Stimulated activated CD8-positive, alpha-beta memory T cell treated with anti-CD3 and anti-CD28 coated beads, Interleukin-7, amount 100 ng/mL, for 24 hours (primary cell): Measurements from ENCODE around the gene SPRED2.
"Not testable (repeated sequence)": the region's sequence is repeated elsewhere in the genome, so short reads cannot be mapped to it uniquely, and the experiment has no call there.

Experiments used
- DNase-seq: peaks from one replicate; pipeline ENCODE4 v3.0.0-alpha.2; 2020; ENCODE audit warnings: low read depth

The SPRED2 gene

DNA sequence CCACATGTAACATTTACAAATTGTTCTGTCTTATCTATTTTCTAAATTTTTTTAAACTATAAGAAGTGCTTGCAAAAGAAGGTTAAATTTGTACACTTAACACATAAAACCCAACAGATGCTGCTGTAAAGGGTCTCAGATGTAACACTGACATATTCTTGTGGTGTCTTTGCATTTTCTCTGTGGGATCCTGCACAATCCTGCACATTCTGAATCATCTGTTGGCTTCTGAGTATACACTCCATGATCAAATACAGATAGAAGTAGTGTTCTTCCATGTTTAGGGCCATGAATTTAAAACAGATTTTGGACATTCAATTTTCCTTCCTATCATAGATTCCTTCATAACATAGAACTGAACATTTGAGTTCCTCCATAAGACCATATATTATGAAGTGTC lies 89.0 kb downstream of the SPRED2 start:
- DNase-seq: no peak

DNA sequence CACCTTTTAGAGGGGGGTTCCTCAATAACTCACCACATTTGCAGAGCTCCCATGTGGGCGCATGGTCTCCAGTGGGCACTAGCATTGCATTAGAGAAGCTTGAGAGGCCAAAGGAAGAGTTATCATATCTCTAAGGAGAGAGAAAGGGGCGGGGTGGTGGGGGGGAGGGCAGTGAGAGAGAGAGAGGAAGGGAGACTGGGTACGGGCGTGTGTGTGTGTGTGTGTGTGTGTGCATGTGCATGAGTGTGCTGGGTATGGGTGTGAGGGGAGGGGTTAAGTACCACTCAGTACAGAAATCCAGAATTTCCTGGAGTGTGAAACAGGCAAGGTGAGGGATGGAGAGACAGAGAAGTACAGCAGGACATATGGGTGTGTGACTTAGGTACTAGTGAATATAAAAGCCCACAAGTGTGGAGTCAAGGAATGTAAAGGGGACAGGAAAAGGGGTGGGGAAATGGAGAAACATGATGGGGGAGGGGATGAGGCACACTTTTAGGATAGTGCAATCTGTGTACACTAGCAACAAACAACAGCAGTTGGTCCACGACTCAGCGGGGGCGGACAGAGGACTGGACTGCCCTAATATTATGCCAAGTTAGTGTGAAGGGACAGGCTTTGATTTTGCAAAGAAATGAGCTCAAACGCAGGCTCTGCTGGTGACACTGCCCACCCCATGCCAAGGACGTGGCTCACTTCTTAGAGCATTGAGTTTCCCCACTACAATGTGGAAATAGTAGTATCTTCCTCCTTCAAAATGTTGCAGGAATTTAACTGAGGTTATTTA lies 91.3 kb downstream of the SPRED2 start:
- DNase-seq: no peak

DNA sequence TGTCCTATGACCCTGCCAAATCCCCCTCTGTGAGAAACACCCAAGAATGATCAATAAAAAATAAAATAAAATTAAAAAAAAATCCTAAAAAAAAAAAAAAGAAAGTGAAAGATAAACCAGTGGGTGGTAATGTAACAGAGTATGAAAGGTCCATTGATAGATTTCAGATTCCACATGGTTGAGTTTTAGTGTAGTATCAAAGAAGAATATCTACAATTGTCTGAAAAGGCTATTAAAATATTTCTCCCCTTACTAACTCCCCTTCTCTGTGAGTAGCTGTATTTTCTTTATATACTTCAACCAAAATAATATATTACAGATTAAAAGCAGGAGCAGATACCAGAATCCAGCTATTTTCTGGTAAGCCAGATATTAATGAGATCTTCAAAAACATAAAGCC lies 92.8 kb downstream of the SPRED2 start:
- DNase-seq: no peak

DNA sequence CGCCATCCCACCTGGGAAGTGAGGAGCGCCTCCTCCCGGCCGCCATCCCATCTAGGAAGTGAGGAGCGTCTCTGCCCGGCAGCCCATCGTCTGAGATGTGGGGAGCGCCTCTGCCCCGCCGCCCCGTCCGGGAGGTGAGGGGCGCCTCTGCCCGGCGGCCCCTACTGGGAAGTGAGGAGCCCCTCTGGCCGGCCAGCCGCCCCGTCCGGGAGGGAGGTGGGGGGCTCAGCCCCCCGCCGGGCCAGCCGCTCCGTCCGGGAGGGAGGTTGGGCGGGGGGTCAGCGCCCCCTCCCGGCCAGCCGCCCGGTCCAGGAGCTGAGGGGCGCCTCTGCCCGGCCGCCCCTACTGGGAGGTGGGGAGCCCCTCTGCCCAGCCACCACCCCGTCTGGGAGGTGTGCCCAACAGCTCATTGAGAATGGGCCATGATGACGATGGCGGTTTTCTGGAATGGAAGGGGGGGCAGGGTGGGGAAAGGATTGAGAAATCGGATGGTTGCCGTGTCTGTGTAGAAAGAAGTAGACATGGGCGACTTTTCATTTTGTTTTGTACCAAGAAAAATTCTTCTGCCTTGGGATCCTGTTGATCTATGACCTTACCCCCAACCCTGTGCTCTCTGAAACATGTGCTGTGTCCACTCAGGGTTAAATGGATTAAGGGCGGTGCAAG lies 93.4 kb downstream of the SPRED2 start:
- DNase-seq: not testable (repeated sequence)

DNA sequence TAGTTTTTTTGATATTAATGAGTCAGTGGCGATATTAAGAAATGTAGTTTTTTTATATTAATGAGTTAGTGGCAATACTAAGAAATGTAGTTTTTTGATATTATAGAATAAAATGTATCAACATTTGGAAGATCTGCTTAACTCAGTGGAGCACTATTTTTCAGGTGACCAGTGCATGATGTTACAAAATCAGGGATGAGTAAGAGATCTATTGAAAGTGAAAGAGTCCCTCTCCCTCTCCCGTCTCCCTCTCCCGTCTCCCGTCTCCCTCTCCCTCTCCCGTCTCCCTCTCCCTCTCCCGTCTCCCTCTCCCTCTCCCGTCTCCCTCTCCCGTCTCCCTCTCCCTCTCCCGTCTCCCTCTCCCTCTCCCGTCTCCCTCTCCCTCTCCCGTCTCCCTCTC lies 94.5 kb downstream of the SPRED2 start:
- not testable (repeated sequence) for DNase-seq

DNA sequence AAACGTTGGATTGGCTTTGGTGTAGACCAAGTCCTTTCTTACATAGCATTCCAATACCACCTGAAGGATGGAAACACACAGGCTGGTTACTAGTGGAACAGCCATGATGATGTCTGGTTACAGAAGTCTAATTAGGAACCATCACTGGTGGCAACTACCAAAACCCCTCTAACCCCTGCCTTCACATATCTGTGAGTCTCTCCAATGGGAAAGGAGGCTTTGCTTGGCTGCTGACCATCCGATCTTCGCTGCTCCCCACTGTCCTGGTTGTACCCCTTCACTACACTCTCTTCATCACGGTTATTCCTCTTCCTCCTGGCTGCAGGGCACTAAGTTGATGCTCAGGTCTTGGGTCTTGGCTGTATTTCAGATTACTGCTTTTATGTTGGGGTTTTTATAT lies 97.7 kb downstream of the SPRED2 start:
- no peak for DNase-seq

DNA sequence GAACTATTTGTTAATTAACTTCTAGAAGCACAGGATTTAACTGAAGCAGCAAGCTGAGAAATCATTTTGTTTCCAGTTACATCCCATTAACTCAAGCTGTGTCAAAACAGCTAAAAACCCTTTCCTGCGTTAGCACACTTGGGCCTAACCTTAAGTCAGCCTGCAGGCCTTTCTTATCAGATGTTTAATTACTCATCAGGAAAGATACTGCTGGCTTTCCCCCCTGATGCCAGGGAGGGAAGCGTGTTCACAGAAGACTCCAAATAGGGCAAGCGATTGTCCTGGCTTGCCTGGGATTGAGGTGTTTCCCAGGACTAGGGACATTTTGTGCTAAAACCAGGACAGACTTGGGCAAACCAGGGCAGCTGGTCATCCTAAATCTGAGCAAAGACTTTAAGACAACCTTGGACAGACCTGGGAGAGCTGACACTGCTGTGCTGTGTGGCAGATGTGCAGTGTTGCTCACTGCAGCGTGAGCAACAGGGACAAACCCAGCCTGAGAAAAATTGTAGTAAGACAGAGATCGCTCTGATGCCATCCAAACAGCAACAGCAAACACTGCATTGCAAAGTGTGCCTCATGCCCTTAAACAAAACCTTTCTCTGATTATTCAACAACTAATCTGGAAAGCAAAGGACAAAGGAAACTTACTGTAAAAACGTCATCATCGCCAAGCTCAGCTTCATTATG lies 100.9 kb downstream of the SPRED2 start:
- DNase-seq: no peak

DNA sequence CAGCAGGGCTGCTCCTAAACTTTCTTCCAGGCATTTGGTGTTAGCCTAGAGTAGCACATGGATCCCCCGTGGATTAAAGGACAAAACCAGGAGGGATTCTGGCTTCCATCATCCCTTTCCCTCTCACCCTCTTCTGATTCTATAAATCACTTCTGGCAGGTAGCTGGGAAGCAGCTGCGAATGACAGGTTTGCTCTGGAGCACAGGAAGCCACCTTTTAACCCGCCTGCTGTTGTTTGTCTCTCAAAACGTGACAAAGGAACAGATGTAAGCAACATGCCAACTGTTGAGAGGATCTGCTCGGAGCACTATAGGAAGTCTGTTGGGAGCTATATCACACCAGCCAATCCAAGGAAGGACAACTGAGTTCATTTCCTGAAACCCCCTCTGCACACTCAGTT lies 102.9 kb downstream of the SPRED2 start:
- no peak for DNase-seq

DNA sequence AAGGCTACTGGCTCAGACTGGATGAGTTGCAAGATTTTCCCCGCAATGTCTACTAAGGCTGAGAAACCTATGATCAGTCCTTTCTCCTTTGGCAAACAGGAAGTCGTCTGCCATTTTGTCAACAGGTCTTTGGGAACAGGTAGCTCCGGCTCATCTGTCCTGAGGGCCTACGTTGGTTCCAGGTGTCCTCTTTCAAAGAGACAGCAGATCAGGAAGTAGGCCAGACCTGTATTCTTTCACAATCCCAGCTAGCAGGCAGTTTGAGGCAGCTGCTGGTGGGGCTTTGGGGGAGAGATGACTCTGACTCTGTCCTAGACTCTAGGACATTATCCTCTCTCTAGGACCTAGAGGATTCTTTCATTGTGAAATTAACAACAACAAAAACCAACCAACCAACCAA lies 106.1 kb downstream of the SPRED2 start:
- DNase-seq: no peak

DNA sequence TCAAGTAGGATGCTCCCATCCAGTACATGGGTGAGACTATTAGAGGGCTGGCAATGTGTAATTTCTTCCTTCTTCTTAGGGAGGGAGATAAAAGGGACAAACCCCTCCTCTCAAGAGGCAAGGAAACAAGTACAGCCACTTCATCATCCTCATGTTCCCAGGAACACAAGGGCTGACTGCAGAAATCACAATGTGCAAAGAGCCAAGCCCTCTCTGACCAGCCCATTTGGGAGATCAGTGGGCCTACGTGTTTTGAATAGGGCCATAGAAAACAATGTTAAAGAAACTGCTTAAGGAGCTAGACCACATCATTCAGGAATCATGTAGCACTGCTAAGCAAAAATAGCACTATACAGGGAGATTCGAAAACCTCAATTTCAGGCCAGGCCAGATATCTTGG lies 107.3 kb downstream of the SPRED2 start:
- DNase-seq: no peak

DNA sequence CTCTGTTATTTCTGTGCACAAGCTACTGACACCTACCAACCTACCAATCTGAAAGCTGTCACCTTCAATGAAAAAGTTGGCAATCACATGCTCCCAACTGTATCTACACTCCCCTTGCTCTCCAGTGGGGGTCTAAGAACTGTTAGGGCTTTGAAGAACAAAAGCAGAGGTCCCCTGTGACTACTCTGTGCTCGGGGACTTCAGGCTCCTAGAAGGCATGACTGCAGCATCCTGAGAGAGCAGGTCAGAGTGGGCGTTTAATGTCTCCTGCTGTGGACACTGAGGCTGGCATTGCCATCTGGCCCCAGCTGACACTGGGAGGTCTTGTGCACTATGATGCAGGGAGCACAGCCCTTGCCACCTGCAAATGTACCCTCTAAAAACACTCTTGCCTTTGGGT lies 111.5 kb downstream of the SPRED2 start:
- no peak for DNase-seq

DNA sequence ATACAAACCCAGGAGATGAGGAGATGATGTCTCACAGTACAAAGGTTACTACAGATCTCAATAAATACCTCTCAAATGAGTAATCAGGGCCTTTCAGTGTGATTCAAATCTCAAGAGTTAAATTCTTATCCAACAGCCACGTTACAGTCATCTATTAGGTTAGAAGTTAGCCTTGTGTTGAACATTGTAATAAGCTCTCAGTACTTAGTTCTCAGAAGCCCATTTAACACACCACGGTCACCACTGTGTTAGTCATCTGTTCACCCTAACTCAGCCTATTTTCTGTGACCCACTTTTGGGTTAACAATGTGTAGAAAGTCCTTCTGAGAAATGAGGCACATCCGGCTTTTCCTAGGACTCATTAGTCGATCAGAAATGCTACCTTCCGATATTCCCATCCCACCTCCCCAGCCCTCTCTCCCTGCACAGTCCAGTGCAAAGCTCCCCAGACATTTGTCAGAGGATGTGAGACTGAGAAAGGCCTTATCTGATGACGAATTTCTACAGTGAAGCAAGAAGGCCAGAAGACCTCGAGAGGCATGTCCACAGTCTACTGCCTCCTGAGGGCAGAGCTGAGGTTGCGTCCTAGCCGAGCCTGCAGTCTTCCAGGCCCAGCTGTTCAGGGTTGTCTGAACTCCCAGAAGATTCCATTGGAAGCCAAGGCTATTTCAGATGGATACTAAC lies 112.2 kb downstream of the SPRED2 start:
- no peak for DNase-seq

DNA sequence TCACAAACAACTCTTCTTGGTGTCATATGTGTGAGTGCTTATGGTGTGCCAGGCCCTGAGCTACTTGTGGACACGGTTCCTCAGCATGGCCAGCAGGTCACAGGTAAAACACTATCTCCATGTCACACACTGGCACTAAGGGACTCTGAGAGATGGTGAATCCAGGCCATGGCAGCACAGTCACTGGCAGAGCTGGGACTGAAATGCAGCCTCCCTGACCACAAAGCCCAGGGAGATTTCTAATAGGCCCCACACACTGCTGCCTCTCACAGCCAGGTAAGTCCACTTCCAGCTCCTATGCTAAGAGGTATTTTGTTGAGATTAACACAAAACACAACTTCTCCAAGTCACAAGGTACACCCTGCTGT lies 112.7 kb downstream of the SPRED2 start:
- DNase-seq: no peak

DNA sequence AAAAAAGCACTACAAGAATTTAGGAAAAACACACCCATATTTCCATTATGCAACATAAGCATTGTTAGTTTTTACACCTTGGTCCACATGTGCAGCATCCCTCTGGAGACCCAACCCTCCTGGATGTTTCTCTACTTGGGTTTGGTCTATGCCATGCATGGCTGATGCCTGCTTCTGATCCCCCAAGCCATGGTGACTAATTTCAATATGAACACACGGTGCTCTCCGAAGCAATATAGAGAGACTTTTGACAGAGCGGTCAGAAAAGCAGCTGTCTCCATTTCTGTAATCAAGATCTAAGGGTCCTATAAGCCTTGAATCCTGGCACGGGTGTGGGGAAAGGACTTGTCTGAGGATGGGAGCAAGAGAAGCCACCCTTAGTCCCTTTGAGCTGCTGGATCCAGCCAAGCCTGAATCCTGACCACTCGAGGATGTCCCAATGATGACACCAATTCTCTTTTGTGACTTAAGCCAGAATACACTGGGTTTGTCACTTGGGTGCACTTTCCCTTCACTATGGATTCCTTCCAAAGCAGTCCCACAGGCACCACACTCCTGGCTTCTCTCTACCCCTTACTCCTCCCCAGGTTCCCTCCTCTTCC lies 113.2 kb downstream of the SPRED2 start:
- no peak for DNase-seq

DNA sequence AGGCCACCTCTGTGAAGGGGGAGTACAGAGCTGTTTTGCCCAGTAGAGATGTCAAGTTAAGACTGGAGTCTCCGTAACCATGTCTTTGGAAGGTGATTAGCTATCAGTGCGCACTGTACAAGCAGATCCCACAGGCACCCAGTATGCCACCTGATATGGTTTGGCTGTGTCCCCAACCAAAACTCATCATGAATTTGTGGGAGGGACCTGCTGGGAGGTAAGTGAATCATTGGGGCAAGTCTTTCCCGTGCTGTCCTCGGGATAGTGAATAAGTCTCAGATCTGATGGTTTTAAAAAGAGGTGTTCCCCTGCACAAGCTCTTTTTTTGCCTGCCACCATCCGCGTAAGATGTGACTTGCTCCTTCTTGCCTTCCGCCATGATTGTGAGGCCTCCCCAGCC lies 114.6 kb downstream of the SPRED2 start:
- DNase-seq: no peak

DNA sequence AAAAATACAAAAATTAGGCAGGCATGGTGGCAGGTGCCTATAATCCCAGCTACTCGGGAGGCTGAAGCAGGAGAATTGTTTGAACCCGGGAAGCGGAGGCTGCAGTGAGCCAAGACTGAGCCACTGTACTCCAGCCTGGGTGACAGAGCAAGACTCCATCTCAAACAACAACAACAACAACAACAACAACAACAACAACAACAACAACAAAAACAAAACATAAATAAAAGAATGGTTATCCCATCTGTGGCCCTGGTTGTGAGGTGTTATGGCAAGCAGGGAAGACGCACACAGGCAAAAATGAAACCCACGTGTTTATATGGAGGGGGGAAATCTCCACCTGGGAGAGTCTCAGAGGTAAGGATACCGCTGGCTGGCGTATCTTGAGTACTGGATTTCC lies 115.0 kb downstream of the SPRED2 start:
- DNase-seq: not testable (repeated sequence)

DNA sequence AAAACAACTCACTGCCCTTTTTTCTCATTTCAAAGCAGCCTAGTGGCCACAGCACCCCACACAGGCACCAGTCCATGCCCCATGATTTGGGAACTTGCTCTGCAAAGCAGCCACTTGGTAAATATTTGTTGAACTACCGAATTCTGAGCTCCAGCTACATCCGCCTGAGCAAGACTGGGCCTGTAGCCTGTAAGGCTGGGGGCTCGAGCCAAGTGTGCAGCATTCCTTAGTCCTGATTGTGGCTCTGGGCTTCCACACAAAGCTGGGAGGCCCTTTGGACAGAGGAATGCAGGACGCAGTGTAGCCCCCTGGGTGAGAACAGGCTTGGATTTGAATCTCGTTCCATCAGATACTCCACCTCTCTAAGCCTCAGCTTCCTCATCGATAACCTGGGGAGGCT lies 116.3 kb downstream of the SPRED2 start:
- no peak for DNase-seq

DNA sequence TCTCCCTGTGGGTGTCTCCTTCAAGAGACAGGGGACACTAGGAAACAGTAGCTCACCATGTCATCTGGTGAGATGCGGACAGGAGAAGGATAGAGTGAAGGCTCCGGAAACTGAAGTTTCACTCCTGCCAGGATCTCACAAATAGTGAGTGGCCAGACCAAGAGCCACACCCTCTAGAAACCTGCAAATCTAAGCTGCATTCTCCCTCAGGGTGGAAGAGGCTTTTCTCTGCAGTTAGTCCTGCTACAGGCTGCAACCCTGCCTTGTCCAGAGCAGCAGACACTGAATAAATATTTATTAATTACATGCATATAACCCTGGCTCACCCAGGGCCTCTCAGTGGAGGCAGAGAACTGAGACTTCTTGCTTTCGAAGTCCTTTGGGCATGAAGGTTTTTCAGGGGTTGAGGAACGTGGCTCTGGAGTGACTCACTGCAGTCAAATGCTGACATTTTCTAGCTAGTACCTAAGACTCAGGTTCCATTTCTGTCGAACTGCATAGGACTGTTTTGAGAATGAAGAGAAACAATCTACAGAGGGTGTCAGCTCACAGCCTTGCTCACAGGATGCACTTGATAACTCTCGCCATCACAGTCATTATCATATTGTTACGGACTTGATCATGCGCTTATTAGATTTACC lies 117.5 kb downstream of the SPRED2 start:
- DNase-seq: no peak

DNA sequence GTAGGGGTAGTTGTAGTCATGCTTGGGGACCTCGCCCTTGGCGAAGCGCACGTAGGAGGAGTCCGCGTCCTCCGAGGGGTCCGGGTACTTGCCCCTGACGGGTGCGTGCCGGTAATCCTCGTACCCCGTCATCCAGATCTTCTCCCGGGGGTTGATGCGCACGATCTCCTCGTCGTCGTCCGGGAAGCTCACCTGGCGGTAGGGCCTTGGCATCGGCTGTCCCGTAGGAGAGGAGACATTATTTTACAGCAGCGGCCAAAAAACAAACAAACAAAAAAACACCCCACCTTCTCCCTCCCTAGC lies 118.5 kb downstream of the SPRED2 start:
- no peak for DNase-seq

DNA sequence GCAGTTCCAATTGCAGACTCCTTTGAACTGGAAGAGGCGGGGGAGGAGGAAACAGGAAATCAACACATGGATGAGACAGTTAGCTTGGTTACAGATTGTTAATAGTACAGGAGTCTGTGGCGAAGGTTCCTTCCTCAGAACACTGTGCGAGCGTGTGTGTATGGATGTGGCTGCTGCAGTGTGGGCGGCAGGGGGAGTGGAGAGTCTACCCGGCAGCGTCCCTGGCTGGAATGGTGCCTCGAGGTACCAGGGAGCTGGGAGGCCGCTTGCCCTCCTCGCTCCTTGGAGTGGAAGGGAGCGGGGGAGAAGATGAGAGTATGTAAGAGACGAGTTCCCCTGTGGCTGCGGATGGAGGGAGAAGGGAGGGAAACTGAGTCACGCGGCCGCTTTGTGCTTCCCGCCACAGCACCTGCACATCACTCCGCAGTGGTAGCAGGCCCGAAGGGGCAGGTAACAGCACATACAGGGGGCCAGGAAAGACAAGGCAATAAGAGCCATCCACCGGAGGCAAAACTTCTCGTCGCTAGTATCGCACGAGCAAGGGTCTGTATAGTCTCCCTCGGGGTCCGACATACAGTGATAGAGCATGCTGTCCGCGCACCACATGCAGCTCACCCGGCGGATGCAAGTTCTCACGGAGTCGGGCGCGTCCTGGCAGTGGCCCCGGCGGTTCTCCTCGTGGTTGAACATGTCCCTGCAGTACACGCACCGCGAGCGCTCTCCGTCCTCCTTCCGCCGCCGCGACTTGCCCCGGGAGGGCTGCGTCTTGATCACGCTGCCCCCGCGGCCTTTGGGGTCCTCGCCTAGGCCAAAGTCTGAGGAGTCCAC lies 119.1 kb downstream of the SPRED2 start:
- DNase-seq: no peak

DNA sequence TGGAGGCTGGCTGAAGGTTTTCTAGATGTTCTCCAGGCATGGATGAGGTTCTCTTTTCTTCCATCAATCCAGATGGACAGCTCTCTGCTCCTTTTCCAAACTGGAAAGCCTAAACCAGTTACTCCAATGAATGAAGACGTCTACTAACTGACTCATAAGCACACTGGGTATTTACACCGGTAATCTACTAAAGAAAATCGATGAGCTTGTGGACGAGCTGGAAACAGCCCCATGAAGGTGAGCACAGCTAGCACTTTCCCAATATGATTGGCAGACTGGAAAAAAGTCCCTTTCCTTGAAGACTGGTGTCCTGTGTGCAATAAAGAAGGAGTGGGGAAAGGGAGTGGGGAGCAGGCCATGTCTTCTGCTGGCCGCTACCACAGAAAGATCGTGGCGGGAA lies 120.8 kb downstream of the SPRED2 start:
- DNase-seq: no peak
